Stimulated activated CD4-positive, alpha-beta T cell treated with anti-CD3 and anti-CD28 coated beads, Interleukin-1b, Interleukin-23, amount 100 ng/mL, for 4 hours (primary cell): Measurements from ENCODE around the gene AFTPH.

ENCODE experiments used
- DNase-seq, 2 donors: peaks; one replicate each; pipeline ENCODE4 v3.0.0-alpha.2; 2020; ENCODE audit warnings: low read depth in 2 of 2

AFTPH gene

GRCh38 chr2:64523666-64524603 is at the start of gene AFTPH:
Gene AFTPH, plus strand, starts transcription at chr2:64524328. Its CDS starts 27,147 bp downstream, at chr2:64551475.
- peak; percentile 97 to 99 for DNase-seq

GRCh38 chr2:64474636-64475035 is 49.5 kb upstream of the AFTPH start:
- DNase-seq: no peak

GRCh38 chr2:64477037-64477436 is 47.1 kb upstream of the AFTPH start:
- DNase-seq: no peak

GRCh38 chr2:64477979-64478378 is 46.1 kb upstream of the AFTPH start:
- DNase-seq: no peak

GRCh38 chr2:64478502-64479230 is 45.5 kb upstream of the AFTPH start:
- no peak for DNase-seq

- no peak for DNase-seq
Measured at GRCh38 chr2:64479259-64480117, 44.6 kb upstream of the AFTPH start.

- no peak for DNase-seq
Measured at GRCh38 chr2:64481665-64482064, 42.5 kb upstream of the AFTPH start.

GRCh38 chr2:64482243-64482642 is 41.9 kb upstream of the AFTPH start:
- no peak for DNase-seq

- no peak for DNase-seq
Measured at GRCh38 chr2:64482765-64483504, 41.2 kb upstream of the AFTPH start.

- no peak for DNase-seq
Measured at GRCh38 chr2:64485331-64485730, 38.8 kb upstream of the AFTPH start.

- no peak for DNase-seq
Measured at GRCh38 chr2:64485961-64486360, 38.2 kb upstream of the AFTPH start.

GRCh38 chr2:64487256-64488049 is 36.7 kb upstream of the AFTPH start:
- DNase-seq: no peak

- DNase-seq: peak; percentile 75 to 87
Measured at GRCh38 chr2:64488050-64488974, 35.8 kb upstream of the AFTPH start.

- DNase-seq: no peak
Measured at GRCh38 chr2:64489081-64489751, 34.9 kb upstream of the AFTPH start.

- no peak for DNase-seq
Measured at GRCh38 chr2:64491426-64491825, 32.7 kb upstream of the AFTPH start.

GRCh38 chr2:64492272-64492671 is 31.9 kb upstream of the AFTPH start:
- DNase-seq: no peak

- DNase-seq: no peak
Measured at GRCh38 chr2:64492821-64493220, 31.3 kb upstream of the AFTPH start.

- no peak for DNase-seq
Measured at GRCh38 chr2:64493788-64494187, 30.3 kb upstream of the AFTPH start.

GRCh38 chr2:64498438-64498837 is 25.7 kb upstream of the AFTPH start:
- DNase-seq: no peak
